HG02571 (cell line): ENCODE data around the gene TMPRSS13.

Experiments
- ATAC-seq: cut with Tn5 transposase; IDR thresholded peaks from one replicate; pipeline ENCODE4 v1.9.1; 2021; ENCODE audit warnings: mild to moderate bottlenecking, moderate library complexity; ENCODE audit not compliant: unreplicated experiment

Gene TMPRSS13

GRCh38 chr11:117860139-117860538 lies 69.1 kb downstream of the TMPRSS13 start:
- no peak for ATAC-seq

- ATAC-seq: no peak
Observed at GRCh38 chr11:117859488-117860112, 69.6 kb downstream of the TMPRSS13 start.

- no peak for ATAC-seq
Observed at GRCh38 chr11:117859061-117859460, 70.1 kb downstream of the TMPRSS13 start.

- no peak for ATAC-seq
Observed at GRCh38 chr11:117857734-117858414, 71.3 kb downstream of the TMPRSS13 start.

- no peak for ATAC-seq
Observed at GRCh38 chr11:117855912-117856651, 73.1 kb downstream of the TMPRSS13 start.

- no peak for ATAC-seq
Observed at GRCh38 chr11:117855186-117855845, 73.9 kb downstream of the TMPRSS13 start.

- ATAC-seq: no peak
Observed at GRCh38 chr11:117852309-117852708, 76.9 kb downstream of the TMPRSS13 start.

GRCh38 chr11:117851852-117852251 lies 77.3 kb downstream of the TMPRSS13 start:
- no peak for ATAC-seq

GRCh38 chr11:117851106-117851505 lies 78.1 kb downstream of the TMPRSS13 start:
- ATAC-seq: no peak
